ENCODE measurements around the gene MYRFL. TPM values are rescaled to one million over a fixed set of nuclear protein-coding genes. Genes with fewer than 3 reads are reported as not detected.
"Not testable (repeated sequence)": the region's sequence is repeated elsewhere in the genome, so short reads cannot be mapped to it uniquely, and the experiment has no call there.

Gene MYRFL
- total RNA-seq, 2 experiments from 2014 or later: not detected

DNA sequence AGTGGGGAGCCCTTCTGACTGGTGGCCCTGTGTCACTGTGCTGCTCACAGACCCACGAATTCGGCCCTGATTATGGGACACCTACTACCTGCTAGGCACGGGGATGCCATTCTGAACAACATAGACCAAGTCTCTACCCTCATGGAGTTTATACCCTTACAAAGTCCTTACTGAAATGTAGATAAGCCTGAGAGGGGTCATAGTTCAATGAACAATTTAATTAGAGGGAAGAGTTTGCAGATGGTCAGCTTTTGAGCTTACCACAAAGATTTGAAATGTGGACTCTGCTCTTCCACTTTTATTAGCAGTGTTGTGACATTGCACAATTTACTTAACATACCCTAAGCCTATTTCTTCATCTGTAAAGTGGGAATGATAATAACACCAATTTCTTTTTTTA lies 161.1 kb downstream of the MYRFL start:
- Mint-ChIP-seq H3K27ac (no peak overlapping the region), H3K9me3 (no peaks in the 10 kb centered on the region), H3K4me1 (ENCODE audit: low read depth) (no peaks in the 10 kb centered on the region), H3K27me3 (no peaks in the 10 kb centered on the region), H3K4me3 (no peak overlapping the region), H3K36me3 (no peaks in the 10 kb centered on the region)
- intact Hi-C loops (cut with micrococcal nuclease): no loop called here
- CTCF ChIA-PET: interaction anchor here (0.7 to 1.8 kb wide), 3 partner anchors 29 to 591 kb away, joined by 3 to 5 read pairs (median 3); no protein-coding TSS in a partner anchor
- no peak for DNase-seq
- POLR2A ChIA-PET: no interaction called here

DNA sequence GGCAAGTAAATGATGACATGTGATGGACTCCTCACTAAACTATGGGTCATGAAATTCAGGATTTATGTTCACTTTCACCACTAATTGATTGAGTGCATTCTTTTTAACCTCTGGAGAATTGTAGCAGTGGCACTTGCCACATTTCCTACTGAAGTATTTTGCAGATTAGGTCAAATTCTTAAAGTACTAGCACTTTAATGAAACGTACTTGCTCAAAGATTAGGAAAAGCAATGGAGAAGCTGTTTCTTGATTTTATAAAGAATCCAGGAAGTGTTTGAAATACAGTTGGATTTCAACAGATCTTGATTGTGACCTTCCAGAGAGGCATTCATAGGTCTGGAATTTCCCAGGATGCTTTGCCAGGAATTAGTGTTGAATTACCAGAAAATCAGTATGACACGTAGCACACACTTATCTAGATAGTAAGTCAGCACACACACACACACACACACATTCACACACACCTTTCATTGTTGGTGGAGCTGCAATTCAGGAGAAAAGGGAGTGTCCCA lies 162.6 kb downstream of the MYRFL start:
- no peak for DNase-seq
- no peaks in the 10 kb centered on the region for H3K36me3 Mint-ChIP-seq
- H3K27ac Mint-ChIP-seq: no peak overlapping the region
- ChIA-PET CTCF (no interaction called here), POLR2A (no interaction called here)
- H3K4me3 Mint-ChIP-seq: no peak overlapping the region
- H3K9me3 Mint-ChIP-seq: no peaks in the 10 kb centered on the region
- H3K27me3 Mint-ChIP-seq: no peaks in the 10 kb centered on the region
- H3K4me1 Mint-ChIP-seq (ENCODE audit: low read depth): no peaks in the 10 kb centered on the region
- intact Hi-C loops (cut with micrococcal nuclease): no loop called here

DNA sequence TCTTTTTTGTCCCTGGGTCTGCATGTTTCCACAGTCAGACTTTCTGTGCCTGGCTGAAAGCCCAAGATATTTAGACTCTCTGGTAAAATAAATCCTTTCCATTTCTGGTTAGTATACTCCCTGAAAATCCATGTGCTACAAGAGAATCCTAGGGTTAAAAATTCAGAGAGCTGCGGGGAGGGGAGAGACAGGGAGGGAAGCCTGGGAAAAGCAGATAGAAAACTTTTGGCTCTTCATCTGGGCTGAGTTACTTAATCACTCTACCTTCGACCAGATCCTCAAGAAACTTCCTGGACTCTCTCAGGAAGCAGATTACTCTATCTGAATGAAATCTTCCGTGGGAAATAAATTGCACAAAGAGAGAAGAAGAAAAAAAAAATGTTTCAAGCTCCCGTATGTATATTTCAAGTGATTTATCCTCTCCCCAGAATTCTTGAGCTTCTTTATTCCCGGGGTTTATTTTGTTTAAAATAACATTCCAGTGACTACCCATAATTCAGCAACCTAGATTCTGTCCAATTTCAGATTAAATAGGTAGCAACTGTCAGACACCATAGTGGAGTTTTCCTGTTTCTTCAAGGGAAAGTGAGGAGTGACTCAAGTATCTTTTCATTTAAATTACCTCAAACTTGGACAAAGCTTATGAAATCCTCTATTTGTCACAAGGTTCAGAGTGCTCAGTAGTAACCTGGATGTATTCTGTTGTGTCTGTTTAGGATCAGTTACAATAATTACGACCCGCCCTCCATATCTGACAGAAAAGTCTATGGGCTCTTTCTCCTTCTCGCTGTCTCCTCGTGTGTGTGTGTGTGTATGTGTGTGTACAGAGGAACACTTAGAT lies 163.7 kb downstream of the MYRFL start:
- CTCF ChIA-PET: interaction anchor here (0.6 kb wide), 1 partner anchor 72 kb away, joined by 4 read pairs; no protein-coding TSS in a partner anchor
- no peak for DNase-seq
- Mint-ChIP-seq H3K4me1 (ENCODE audit: low read depth) (no peaks in the 10 kb centered on the region), H3K27me3 (no peaks in the 10 kb centered on the region), H3K27ac (no peak overlapping the region), H3K4me3 (no peak overlapping the region), H3K36me3 (no peaks in the 10 kb centered on the region), H3K9me3 (no peaks in the 10 kb centered on the region)
- intact Hi-C loops (cut with micrococcal nuclease): no loop called here
- POLR2A ChIA-PET: no interaction called here

- DNase-seq: no peak
- Mint-ChIP-seq H3K27me3 (no peaks in the 10 kb centered on the region), H3K36me3 (no peaks in the 10 kb centered on the region), H3K4me3 (no peak overlapping the region), H3K27ac (no peak overlapping the region), H3K9me3 (no peaks in the 10 kb centered on the region), H3K4me1 (ENCODE audit: low read depth) (no peaks in the 10 kb centered on the region)
- intact Hi-C loops (cut with micrococcal nuclease): no loop called here
- POLR2A ChIA-PET: no interaction called here
- CTCF ChIA-PET: no interaction called here
These were observed 166.8 kb downstream of the MYRFL start for GRCh38 chr12:69991690-69992288.

GRCh38 chr12:69993433-69993832 lies 168.4 kb downstream of the MYRFL start:
- Mint-ChIP-seq H3K36me3 (no peaks in the 10 kb centered on the region), H3K4me3 (no peak overlapping the region), H3K27ac (no peak overlapping the region), H3K4me1 (ENCODE audit: low read depth) (no peaks in the 10 kb centered on the region), H3K9me3 (no peaks in the 10 kb centered on the region), H3K27me3 (no peaks in the 10 kb centered on the region)
- no peak for DNase-seq
- CTCF ChIA-PET: no interaction called here
- POLR2A ChIA-PET: no interaction called here
- intact Hi-C loops (cut with micrococcal nuclease): no loop called here

DNA sequence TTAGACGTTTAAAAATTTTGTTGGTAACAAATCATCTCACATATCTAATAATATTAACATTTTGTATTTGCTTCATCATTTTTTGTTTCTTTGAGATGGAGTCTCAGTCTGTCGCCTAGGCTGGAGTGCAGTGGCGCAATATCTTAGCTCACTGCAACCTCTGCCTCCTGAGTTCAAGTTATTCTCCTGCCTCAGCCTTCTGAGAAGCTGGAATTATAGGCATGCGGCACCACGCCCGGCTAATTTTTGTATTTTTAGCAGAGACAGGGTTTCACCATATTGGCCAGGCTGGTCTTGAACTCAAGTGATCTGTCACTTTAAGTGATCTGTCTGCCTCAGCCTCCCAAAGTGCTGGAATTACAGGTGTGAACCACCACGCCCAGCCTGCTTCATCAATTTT lies 169.1 kb downstream of the MYRFL start:
- H3K4me3 Mint-ChIP-seq; CTCF ChIA-PET; POLR2A ChIA-PET; DNase-seq; H3K36me3 Mint-ChIP-seq; intact Hi-C loops (cut with micrococcal nuclease); H3K9me3 Mint-ChIP-seq; H3K27me3 Mint-ChIP-seq; H3K27ac Mint-ChIP-seq; H3K4me1 Mint-ChIP-seq (ENCODE audit: low read depth): not testable (repeated sequence)

GRCh38 chr12:69994724-69995173 lies 169.7 kb downstream of the MYRFL start:
- intact Hi-C loops (cut with micrococcal nuclease): no loop called here
- no peak for DNase-seq
- no peaks in the 10 kb centered on the region for H3K9me3 Mint-ChIP-seq
- POLR2A ChIA-PET: no interaction called here
- CTCF ChIA-PET: interaction anchor here (0.6 kb wide), 1 partner anchor 1437 kb away, joined by 4 read pairs; no protein-coding TSS in a partner anchor
- no peak overlapping the region for H3K4me3 Mint-ChIP-seq
- H3K27ac Mint-ChIP-seq: no peak overlapping the region
- no peaks in the 10 kb centered on the region for H3K4me1 Mint-ChIP-seq (ENCODE audit: low read depth)
- H3K36me3 Mint-ChIP-seq: no peaks in the 10 kb centered on the region
- no peaks in the 10 kb centered on the region for H3K27me3 Mint-ChIP-seq

GRCh38 chr12:69996241-69996640 lies 171.2 kb downstream of the MYRFL start:
- ChIA-PET POLR2A (no interaction called here), CTCF (no interaction called here)
- no peak overlapping the region for H3K4me3 Mint-ChIP-seq
- no peaks in the 10 kb centered on the region for H3K27me3 Mint-ChIP-seq
- no peak overlapping the region for H3K27ac Mint-ChIP-seq
- intact Hi-C loops (cut with micrococcal nuclease): no loop called here
- H3K4me1 Mint-ChIP-seq (ENCODE audit: low read depth): no peaks in the 10 kb centered on the region
- H3K9me3 Mint-ChIP-seq: no peaks in the 10 kb centered on the region
- H3K36me3 Mint-ChIP-seq: no peaks in the 10 kb centered on the region
- DNase-seq: no peak

DNA sequence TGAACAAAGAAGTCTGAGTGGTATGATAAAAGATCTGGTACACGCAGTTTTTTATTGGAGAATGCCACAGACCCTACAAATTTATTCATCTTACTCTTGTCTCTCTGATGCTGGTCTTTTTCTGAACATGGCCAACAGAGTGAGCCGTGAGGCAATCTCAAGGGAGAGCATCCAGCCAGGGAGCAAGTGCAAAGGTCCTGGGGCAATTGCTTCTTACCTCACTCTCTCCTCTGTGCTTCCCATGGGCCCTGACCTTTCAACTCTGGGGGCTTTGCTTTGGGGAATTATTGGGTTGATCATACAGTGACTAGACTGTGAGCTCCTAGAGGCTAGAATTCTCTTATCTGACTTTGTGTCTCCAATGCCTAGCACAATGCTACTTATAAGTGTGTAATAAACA lies 171.7 kb downstream of the MYRFL start:
- no peak overlapping the region for H3K4me3 Mint-ChIP-seq
- H3K4me1 Mint-ChIP-seq (ENCODE audit: low read depth): no peaks in the 10 kb centered on the region
- ChIA-PET POLR2A (no interaction called here), CTCF (no interaction called here)
- H3K27ac Mint-ChIP-seq: no peak overlapping the region
- H3K9me3 Mint-ChIP-seq: no peaks in the 10 kb centered on the region
- intact Hi-C loops (cut with micrococcal nuclease): no loop called here
- no peaks in the 10 kb centered on the region for H3K36me3 Mint-ChIP-seq
- H3K27me3 Mint-ChIP-seq: no peaks in the 10 kb centered on the region
- no peak for DNase-seq

GRCh38 chr12:69998011-69998410 lies 173.0 kb downstream of the MYRFL start:
- Mint-ChIP-seq H3K27ac (no peak overlapping the region), H3K36me3 (no peaks in the 10 kb centered on the region), H3K4me3 (no peak overlapping the region), H3K4me1 (ENCODE audit: low read depth) (no peaks in the 10 kb centered on the region), H3K9me3 (no peaks in the 10 kb centered on the region), H3K27me3 (peaks cover 3% of the 10 kb centered on the region)
- DNase-seq: no peak
- intact Hi-C loops (cut with micrococcal nuclease): no loop called here
- POLR2A ChIA-PET: no interaction called here
- CTCF ChIA-PET: no interaction called here

DNA sequence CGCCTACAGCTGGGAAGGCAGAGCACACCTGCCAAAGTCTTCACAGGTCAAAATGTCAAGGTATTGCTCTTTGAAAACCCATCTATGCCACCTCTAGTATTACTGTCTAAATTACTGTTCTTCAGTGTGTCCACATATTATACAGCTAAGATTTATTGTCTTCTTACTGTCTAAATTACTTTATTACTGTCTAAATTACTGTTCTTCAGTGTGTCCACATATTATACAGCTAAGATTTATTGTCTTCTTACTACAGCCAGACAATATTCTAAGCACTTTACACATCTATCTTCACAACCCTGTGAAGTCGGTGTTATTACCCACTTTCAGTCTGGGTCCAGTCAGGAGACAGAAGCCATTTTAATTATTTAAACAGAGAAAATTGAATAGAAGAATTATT lies 173.9 kb downstream of the MYRFL start:
- H3K27ac Mint-ChIP-seq: no peak overlapping the region
- ChIA-PET CTCF (no interaction called here), POLR2A (no interaction called here)
- no peaks in the 10 kb centered on the region for H3K9me3 Mint-ChIP-seq
- H3K27me3 Mint-ChIP-seq: peaks cover 3% of the 10 kb centered on the region
- H3K4me3 Mint-ChIP-seq: no peak overlapping the region
- intact Hi-C loops (cut with micrococcal nuclease): no loop called here
- no peaks in the 10 kb centered on the region for H3K36me3 Mint-ChIP-seq
- DNase-seq: no peak
- no peaks in the 10 kb centered on the region for H3K4me1 Mint-ChIP-seq (ENCODE audit: low read depth)

- CTCF ChIA-PET: no interaction called here
These were observed 174.5 kb downstream of the MYRFL start for GRCh38 chr12:69999561-69999960.

More at GRCh38 chr12:69999561-69999960, 174.5 kb downstream of the MYRFL start:
- Mint-ChIP-seq H3K27ac (no peak overlapping the region), H3K4me1 (ENCODE audit: low read depth) (no peaks in the 10 kb centered on the region), H3K9me3 (no peaks in the 10 kb centered on the region), H3K4me3 (no peak overlapping the region), H3K27me3 (peaks cover 3% of the 10 kb centered on the region), H3K36me3 (no peaks in the 10 kb centered on the region)
- intact Hi-C loops (cut with micrococcal nuclease): no loop called here
- POLR2A ChIA-PET: no interaction called here
- DNase-seq: no peak
